GM23338 (cell line): ENCODE results near the gene SLC30A7. TPM values are rescaled to one million over a fixed set of nuclear protein-coding genes. Genes with fewer than 3 reads are reported as not detected.

Experiments used
- ATAC-seq: fragments of 200-7000 bp; cut with Tn5 transposase; 3 replicates; pipeline ENCODE4 v1.9.1; 2020
- DNase-seq: peaks from one replicate; pipeline ENCODE4 v3.0.0-alpha.2; 2015; ENCODE audit warnings: low spot score
- H2AFZ ChIP-seq: fragments of 200-600 bp; sonication (generic); 2 replicates; pipeline ENCODE4 v1.8.0; 2016; ENCODE audit warnings: antibody characterized with exemption, mild to moderate bottlenecking, moderate library complexity
- H3F3A ChIP-seq: fragments of 200-600 bp; sonication (generic); replicated peaks from 2 replicates; pipeline ENCODE4 v1.8.0; 2017; ENCODE audit warnings: antibody characterized with exemption, mixed run types, low read depth
- H3K27ac ChIP-seq: fragments of 200-600 bp; sonication (generic); 2 replicates; pipeline ENCODE4 v1.6.1; 2016; ENCODE audit warnings: low read depth
- H3K27me3 ChIP-seq: fragments of 200-600 bp; sonication (generic); 2 replicates; pipeline ENCODE4 v1.8.0; 2016; ENCODE audit warnings: mild to moderate bottlenecking, mixed run types, moderate library complexity; ENCODE audit not compliant: insufficient read depth
- H3K36me3 ChIP-seq: fragments of 200-600 bp; sonication (generic); 2 replicates; pipeline ENCODE4 v1.8.0; 2016; ENCODE audit warnings: mild to moderate bottlenecking; ENCODE audit not compliant: insufficient read depth
- H3K4me1 ChIP-seq: fragments of 200-600 bp; sonication (generic); 2 replicates; pipeline ENCODE4 v1.8.0; 2016; ENCODE audit warnings: mild to moderate bottlenecking, moderate library complexity; ENCODE audit not compliant: insufficient read depth
- H3K4me2 ChIP-seq: fragments of 200-600 bp; sonication (generic); 2 replicates; pipeline ENCODE4 v1.7.1; 2017; ENCODE audit warnings: mixed run types
- H3K4me3 ChIP-seq: fragments of 200-600 bp; sonication (generic); 2 replicates; pipeline ENCODE4 v1.6.1; 2016; ENCODE audit warnings: mixed run types
- H3K79me2 ChIP-seq: fragments of 200-600 bp; sonication (generic); replicated peaks from 2 replicates; pipeline ENCODE4 v1.8.0; 2017; ENCODE audit warnings: mild to moderate bottlenecking; ENCODE audit not compliant: insufficient read depth
- H3K9me2 ChIP-seq: fragments of 200-600 bp; sonication (generic); 2 replicates; pipeline ENCODE4 v1.8.0; 2017; ENCODE audit not compliant: insufficient read depth
- H4K20me1 ChIP-seq: fragments of 200-600 bp; sonication (generic); replicated peaks from 2 replicates; pipeline ENCODE4 v1.8.0; 2017; ENCODE audit warnings: mild to moderate bottlenecking; ENCODE audit not compliant: insufficient read depth
- H3K27ac Mint-ChIP-seq: 2 replicates; pipeline ENCODE4 v1.8.0; 2020; ENCODE audit warnings: inconsistent platforms, mild to moderate bottlenecking, moderate library complexity, mixed read lengths
- H3K27me3 Mint-ChIP-seq: 3 replicates; pipeline ENCODE4 v1.8.0; 2022; ENCODE audit warnings: low read depth, mild to moderate bottlenecking, moderate library complexity, mixed read lengths, inconsistent platforms; ENCODE audit not compliant: insufficient read depth, poor library complexity
- H3K36me3 Mint-ChIP-seq: 3 replicates; pipeline ENCODE4 v1.8.0; 2021; ENCODE audit warnings: low read depth, mild to moderate bottlenecking, inconsistent platforms, moderate library complexity, mixed read lengths
- H3K4me1 Mint-ChIP-seq: 3 replicates; pipeline ENCODE4 v1.8.0; 2020; ENCODE audit warnings: mild to moderate bottlenecking, inconsistent platforms, mixed read lengths
- H3K4me3 Mint-ChIP-seq: 3 replicates; pipeline ENCODE4 v1.8.0; 2021; ENCODE audit warnings: moderate library complexity, mild to moderate bottlenecking, inconsistent platforms, mixed read lengths
- H3K9me3 Mint-ChIP-seq: 3 replicates; pipeline ENCODE4 v1.8.0; 2020; ENCODE audit warnings: moderate library complexity, mild to moderate bottlenecking, inconsistent platforms, mixed read lengths
- EZH2 ChIP-seq: fragments of 200-600 bp; sonication (generic); IDR thresholded peaks from one replicate; pipeline ENCODE4 v1.8.0; 2017; ENCODE audit warnings: antibody characterized with exemption, mild to moderate bottlenecking, low read depth; ENCODE audit not compliant: unreplicated experiment
- NANOG ChIP-seq: IDR thresholded peaks from 2 replicates; pipeline ENCODE4 v1.6.1; 2016; ENCODE audit warnings: antibody characterized with exemption, borderline replicate concordance
- POLR2AphosphoS5 ChIP-seq: IDR thresholded peaks from 2 replicates; pipeline ENCODE4 v1.6.1; 2016; ENCODE audit warnings: antibody characterized with exemption, low read depth
- polyA plus RNA-seq: library from polyadenylated mRNA; unstranded; fragments of >200 nt; fragmentation: Nextera tagmentation; extraction: Ambion mirVana; gene quantifications from 2 replicates; pipeline ENCODE4 v1.2.1, GENCODE V29; 2016
- total RNA-seq: library from RNA; depleted of rRNA; stranded (reverse); fragments of >200 nt; shearing (Covaris generic); gene quantifications from 2 replicates; pipeline ENCODE4 v1.2.3, GENCODE V29; 2014
- TF ChIP-seq, protein P1 (sequence below): fragments of 250-450 bp; sonication (Bioruptor Pico); IDR thresholded peaks from 2 replicates; pipeline ENCODE4 v1.5.0; 2020; ENCODE audit warnings: mild to moderate bottlenecking, moderate library complexity
- TF ChIP-seq, protein P2 (sequence below): IDR thresholded peaks from 2 replicates; pipeline ENCODE4 v1.6.1; 2016; ENCODE audit warnings: antibody characterized with exemption

Gene SLC30A7
- total and polyA plus RNA-seq, 2 experiments from 2014 or later = 9.8 to 25.1 TPM

DNA sequence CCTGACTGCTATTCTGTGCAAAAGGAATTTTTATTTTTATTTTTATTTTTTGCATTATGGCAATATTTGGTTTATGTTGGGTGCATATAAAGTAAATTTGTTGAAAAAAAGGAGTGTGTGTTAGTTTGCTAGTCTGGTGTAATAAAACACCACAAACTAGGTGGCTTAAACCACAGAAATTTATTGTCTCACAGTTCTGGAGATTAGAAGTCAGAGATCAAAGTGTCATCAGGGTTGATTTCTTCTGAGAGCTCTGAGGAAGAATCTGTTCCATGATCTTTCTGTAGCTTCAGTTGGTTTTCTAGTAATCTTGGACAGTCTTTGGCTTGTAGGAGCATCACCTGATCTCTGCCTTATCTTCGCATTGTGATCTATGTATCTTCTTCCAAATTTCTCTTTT lies 6.5 kb downstream of the SLC30A7 start (continued):
- TF ChIP-seq, protein P1, sequence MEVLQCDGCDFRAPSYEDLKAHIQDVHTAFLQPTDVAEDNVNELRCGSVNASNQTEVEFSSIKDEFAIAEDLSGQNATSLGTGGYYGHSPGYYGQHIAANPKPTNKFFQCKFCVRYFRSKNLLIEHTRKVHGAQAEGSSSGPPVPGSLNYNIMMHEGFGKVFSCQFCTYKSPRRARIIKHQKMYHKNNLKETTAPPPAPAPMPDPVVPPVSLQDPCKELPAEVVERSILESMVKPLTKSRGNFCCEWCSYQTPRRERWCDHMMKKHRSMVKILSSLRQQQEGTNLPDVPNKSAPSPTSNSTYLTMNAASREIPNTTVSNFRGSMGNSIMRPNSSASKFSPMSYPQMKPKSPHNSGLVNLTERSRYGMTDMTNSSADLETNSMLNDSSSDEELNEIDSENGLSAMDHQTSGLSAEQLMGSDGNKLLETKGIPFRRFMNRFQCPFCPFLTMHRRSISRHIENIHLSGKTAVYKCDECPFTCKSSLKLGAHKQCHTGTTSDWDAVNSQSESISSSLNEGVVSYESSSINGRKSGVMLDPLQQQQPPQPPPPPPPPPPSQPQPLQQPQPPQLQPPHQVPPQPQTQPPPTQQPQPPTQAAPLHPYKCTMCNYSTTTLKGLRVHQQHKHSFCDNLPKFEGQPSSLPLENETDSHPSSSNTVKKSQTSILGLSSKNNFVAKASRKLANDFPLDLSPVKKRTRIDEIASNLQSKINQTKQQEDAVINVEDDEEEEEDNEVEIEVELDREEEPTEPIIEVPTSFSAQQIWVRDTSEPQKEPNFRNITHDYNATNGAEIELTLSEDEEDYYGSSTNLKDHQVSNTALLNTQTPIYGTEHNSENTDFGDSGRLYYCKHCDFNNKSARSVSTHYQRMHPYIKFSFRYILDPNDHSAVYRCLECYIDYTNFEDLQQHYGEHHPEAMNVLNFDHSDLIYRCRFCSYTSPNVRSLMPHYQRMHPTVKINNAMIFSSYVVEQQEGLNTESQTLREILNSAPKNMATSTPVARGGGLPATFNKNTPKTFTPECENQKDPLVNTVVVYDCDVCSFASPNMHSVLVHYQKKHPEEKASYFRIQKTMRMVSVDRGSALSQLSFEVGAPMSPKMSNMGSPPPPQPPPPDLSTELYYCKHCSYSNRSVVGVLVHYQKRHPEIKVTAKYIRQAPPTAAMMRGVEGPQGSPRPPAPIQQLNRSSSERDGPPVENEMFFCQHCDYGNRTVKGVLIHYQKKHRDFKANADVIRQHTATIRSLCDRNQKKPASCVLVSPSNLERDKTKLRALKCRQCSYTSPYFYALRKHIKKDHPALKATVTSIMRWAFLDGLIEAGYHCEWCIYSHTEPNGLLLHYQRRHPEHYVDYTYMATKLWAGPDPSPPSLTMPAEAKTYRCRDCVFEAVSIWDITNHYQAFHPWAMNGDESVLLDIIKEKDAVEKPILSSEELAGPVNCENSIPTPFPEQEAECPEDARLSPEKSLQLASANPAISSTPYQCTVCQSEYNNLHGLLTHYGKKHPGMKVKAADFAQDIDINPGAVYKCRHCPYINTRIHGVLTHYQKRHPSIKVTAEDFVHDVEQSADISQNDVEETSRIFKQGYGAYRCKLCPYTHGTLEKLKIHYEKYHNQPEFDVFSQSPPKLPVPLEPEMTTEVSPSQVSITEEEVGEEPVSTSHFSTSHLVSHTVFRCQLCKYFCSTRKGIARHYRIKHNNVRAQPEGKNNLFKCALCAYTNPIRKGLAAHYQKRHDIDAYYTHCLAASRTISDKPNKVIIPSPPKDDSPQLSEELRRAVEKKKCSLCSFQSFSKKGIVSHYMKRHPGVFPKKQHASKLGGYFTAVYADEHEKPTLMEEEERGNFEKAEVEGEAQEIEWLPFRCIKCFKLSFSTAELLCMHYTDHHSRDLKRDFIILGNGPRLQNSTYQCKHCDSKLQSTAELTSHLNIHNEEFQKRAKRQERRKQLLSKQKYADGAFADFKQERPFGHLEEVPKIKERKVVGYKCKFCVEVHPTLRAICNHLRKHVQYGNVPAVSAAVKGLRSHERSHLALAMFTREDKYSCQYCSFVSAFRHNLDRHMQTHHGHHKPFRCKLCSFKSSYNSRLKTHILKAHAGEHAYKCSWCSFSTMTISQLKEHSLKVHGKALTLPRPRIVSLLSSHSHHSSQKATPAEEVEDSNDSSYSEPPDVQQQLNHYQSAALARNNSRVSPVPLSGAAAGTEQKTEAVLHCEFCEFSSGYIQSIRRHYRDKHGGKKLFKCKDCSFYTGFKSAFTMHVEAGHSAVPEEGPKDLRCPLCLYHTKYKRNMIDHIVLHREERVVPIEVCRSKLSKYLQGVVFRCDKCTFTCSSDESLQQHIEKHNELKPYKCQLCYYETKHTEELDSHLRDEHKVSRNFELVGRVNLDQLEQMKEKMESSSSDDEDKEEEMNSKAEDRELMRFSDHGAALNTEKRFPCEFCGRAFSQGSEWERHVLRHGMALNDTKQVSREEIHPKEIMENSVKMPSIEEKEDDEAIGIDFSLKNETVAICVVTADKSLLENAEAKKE (CRISPR knock-in tag) = no peak
- TF ChIP-seq, protein P2, sequence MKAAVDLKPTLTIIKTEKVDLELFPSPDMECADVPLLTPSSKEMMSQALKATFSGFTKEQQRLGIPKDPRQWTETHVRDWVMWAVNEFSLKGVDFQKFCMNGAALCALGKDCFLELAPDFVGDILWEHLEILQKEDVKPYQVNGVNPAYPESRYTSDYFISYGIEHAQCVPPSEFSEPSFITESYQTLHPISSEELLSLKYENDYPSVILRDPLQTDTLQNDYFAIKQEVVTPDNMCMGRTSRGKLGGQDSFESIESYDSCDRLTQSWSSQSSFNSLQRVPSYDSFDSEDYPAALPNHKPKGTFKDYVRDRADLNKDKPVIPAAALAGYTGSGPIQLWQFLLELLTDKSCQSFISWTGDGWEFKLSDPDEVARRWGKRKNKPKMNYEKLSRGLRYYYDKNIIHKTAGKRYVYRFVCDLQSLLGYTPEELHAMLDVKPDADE = no peak
- TF ChIP-seq POLR2AphosphoS5 (no peak), NANOG (no peak)

DNA sequence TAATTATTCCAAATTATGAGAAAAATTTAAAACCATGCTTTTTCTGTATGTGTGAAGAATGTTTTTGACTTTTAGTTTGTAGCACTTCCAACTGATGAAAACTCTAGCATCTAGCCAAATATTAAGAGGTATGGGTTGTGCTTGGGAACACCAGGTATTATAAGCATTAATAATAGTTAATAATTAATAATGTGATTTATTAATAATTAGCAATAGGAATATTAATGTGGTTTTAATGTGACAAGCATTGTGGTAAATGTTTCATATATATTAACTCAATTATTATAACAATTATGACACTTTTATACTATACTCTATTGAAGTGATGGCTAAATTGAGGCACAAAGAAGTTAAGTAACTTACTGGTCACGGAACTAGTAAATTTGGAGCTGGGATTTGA lies 7.9 kb downstream of the SLC30A7 start:
- Histone ChIP-seq H3K79me2 (peaks cover 48% of the 10 kb centered on the region), H3F3A (no peaks in the 10 kb centered on the region), H3K4me3 (no peak overlapping the region), H3K27ac (no peak overlapping the region), H4K20me1 (no peaks in the 10 kb centered on the region), H3K4me1 (no peaks in the 10 kb centered on the region), H3K4me2 (no peak overlapping the region), H3K36me3 (peaks cover 19% of the 10 kb centered on the region), H2AFZ (no peak overlapping the region), H3K27me3 (no peaks in the 10 kb centered on the region), H3K9me2 (no peaks in the 10 kb centered on the region)
- H3K4me3 Mint-ChIP-seq = no peak overlapping the region
- no peaks in the 10 kb centered on the region for H3K9me3 Mint-ChIP-seq
- TF ChIP-seq, protein P2 = no peak
- no peak for TF ChIP-seq EZH2
- H3K4me1 Mint-ChIP-seq = no peaks in the 10 kb centered on the region
- no peaks in the 10 kb centered on the region for H3K27me3 Mint-ChIP-seq
- peaks cover 52% of the 10 kb centered on the region for H3K36me3 Mint-ChIP-seq
- ATAC-seq = no peak
- H3K27ac Mint-ChIP-seq = no peak overlapping the region
- no peak for DNase-seq
